Measurements from ENCODE around the gene TMC4.
A peak's percentile ranks its signal among the peaks of the same experiment; 100 is the strongest.
"Not testable (repeated sequence)": the region's sequence is repeated elsewhere in the genome, so short reads cannot be mapped to it uniquely, and the experiment has no call there.

Gene TMC4

GRCh38 chr19:54178581-54179261, 5.8 kb upstream of the TMC4 start:
- DNase-seq: no peak

- DNase-seq: no peak
These were observed 1.2 kb upstream of the TMC4 start for GRCh38 chr19:54173951-54174834.

GRCh38 chr19:54173359-54173699, 369 bp upstream of the TMC4 start:
- no peak for DNase-seq

GRCh38 chr19:54171736-54172431, 1.1 kb downstream of the TMC4 start:
- not testable (repeated sequence) for DNase-seq

GRCh38 chr19:54169149-54169740, 3.7 kb downstream of the TMC4 start:
- DNase-seq: no peak

- peak; percentile 79 for DNase-seq
These were observed 4.6 kb downstream of the TMC4 start for GRCh38 chr19:54168174-54168917.

- DNase-seq: no peak
These were observed 7.7 kb downstream of the TMC4 start for GRCh38 chr19:54165222-54165621.

GRCh38 chr19:54164369-54165068, 8.4 kb downstream of the TMC4 start:
- DNase-seq: peak; percentile 49

- DNase-seq: no peak
These were observed 10.1 kb downstream of the TMC4 start for GRCh38 chr19:54162884-54163283.

- peak; percentile 67 for DNase-seq
These were observed 10.6 kb downstream of the TMC4 start for GRCh38 chr19:54162241-54162805.

- no peak for DNase-seq
These were observed 12.1 kb downstream of the TMC4 start for GRCh38 chr19:54160854-54161253.

- peak; percentile 36 for DNase-seq
These were observed 12.7 kb downstream of the TMC4 start for GRCh38 chr19:54160182-54160811.

GRCh38 chr19:54159352-54160181, 13.4 kb downstream of the TMC4 start, which contains the start of gene LENG1:
Gene LENG1 (minus strand): TSS chr19:54159721. CDS start chr19:54159695, 26 bp downstream.
- DNase-seq: peak; percentile 98

- no peak for DNase-seq
These were observed 14.1 kb downstream of the TMC4 start for GRCh38 chr19:54158812-54159351.

- DNase-seq: no peak
These were observed 16.0 kb downstream of the TMC4 start for GRCh38 chr19:54156953-54157352.

- DNase-seq: no peak
These were observed 16.5 kb downstream of the TMC4 start for GRCh38 chr19:54156490-54156889.

GRCh38 chr19:54155694-54156093, 17.3 kb downstream of the TMC4 start:
- no peak for DNase-seq

GRCh38 chr19:54154603-54155345, 18.2 kb downstream of the TMC4 start:
- no peak for DNase-seq

Data from T1000 (cell line).